Measurements from ENCODE around the gene DCBLD1.

DNA sequence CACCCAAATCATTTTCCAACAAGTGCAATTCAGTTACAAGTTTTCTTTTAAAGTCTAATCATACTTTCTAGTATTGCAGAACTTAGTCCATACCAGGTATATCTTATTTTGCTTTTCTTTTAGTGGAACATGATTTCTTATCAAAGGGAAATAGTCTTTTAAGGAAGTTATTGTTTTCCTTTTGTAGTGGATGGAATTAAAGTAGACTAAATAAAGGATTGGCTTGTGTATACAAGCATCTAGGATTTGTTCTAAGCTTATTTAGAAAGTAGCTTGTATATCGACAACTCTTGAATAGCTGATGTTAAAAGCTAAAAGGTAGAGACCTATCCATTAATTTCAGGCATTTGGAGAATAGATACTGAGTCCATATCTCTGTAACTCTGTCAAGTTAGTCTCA lies 14.8 kb downstream of the DCBLD1 start:
- TF ChIP-seq POLR2AphosphoS5 (IDR thresholded peaks at IDR 0.05; ENCODE audit: control insufficient read depth, insufficient read depth, low read depth, low read length) (no peak), MTA3 (IDR thresholded peaks at IDR 0.05; ENCODE audit: borderline replicate concordance) (no peak), FOSL1 (tag; conservative IDR thresholded peaks at IDR 0.05) (no peak), SAP30 (IDR thresholded peaks at IDR 0.05; ENCODE audit: borderline replicate concordance, insufficient read depth, low read depth, low read length, poor library complexity, severe bottlenecking) (no peak), CREB1 (IDR thresholded peaks at IDR 0.05) (no peak), CREB1 (CRISPR knock-in tag; IDR thresholded peaks at IDR 0.05) (no peak), POLR2A (conservative IDR thresholded peaks at IDR 0.05) (no peak), RNF2 (IDR thresholded peaks at IDR 0.05) (no peak), FOXM1 (IDR thresholded peaks at IDR 0.05; ENCODE audit: low read depth) (no peak), FOXM1 (CRISPR knock-in tag; IDR thresholded peaks at IDR 0.05; ENCODE audit: low read depth) (no peak), KLF16 (IDR thresholded peaks at IDR 0.05) (no peak), U2AF1 (optimal IDR thresholded peaks at IDR 0.05; ENCODE audit: low read depth, low read length) (no peak)
- TF ChIP-seq, protein P1, sequence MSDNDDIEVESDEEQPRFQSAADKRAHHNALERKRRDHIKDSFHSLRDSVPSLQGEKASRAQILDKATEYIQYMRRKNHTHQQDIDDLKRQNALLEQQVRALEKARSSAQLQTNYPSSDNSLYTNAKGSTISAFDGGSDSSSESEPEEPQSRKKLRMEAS (CRISPR knock-in tag; IDR thresholded peaks at IDR 0.05), result no peak
- TF ChIP-seq, protein P2, sequence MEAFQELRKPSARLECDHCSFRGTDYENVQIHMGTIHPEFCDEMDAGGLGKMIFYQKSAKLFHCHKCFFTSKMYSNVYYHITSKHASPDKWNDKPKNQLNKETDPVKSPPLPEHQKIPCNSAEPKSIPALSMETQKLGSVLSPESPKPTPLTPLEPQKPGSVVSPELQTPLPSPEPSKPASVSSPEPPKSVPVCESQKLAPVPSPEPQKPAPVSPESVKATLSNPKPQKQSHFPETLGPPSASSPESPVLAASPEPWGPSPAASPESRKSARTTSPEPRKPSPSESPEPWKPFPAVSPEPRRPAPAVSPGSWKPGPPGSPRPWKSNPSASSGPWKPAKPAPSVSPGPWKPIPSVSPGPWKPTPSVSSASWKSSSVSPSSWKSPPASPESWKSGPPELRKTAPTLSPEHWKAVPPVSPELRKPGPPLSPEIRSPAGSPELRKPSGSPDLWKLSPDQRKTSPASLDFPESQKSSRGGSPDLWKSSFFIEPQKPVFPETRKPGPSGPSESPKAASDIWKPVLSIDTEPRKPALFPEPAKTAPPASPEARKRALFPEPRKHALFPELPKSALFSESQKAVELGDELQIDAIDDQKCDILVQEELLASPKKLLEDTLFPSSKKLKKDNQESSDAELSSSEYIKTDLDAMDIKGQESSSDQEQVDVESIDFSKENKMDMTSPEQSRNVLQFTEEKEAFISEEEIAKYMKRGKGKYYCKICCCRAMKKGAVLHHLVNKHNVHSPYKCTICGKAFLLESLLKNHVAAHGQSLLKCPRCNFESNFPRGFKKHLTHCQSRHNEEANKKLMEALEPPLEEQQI (IDR thresholded peaks at IDR 0.05), result no peak
